Suprapubic skin (tissue), 4 donors: ENCODE results near the gene NCK1. TPM values are rescaled to one million over a fixed set of nuclear protein-coding genes. Genes with fewer than 3 reads are reported as not detected.

ENCODE experiments used
- DNase-seq, 2 donors: peaks; one replicate each; pipeline ENCODE4 v3.0.0-alpha.2; 2019; ENCODE audit warnings: low spot score in 2 of 2
- H3K27ac ChIP-seq: fragments of 200-600 bp; sonication (generic); one replicate; pipeline ENCODE4 v1.5.1; 2019
- H3K27me3 ChIP-seq: fragments of 200-600 bp; sonication (generic); one replicate; pipeline ENCODE4 v1.5.1; 2019
- H3K36me3 ChIP-seq: fragments of 200-600 bp; sonication (generic); one replicate; pipeline ENCODE4 v1.5.1; 2019
- H3K4me1 ChIP-seq: fragments of 200-600 bp; sonication (generic); one replicate; pipeline ENCODE4 v1.5.1; 2019
- H3K4me3 ChIP-seq: fragments of 200-600 bp; sonication (generic); one replicate; pipeline ENCODE4 v1.5.1; 2019; ENCODE audit warnings: mild to moderate bottlenecking
- H3K9me3 ChIP-seq: fragments of 200-600 bp; sonication (generic); one replicate; pipeline ENCODE4 v1.5.1; 2019
- EP300 ChIP-seq: sonication (generic); formaldehyde crosslinking; IDR thresholded peaks from one replicate; pipeline ENCODE4 v1.6.1; 2017; ENCODE audit warnings: antibody characterized with exemption
- POLR2A ChIP-seq, 2 donors: fragments of 450-650 bp; IDR thresholded peaks; one replicate each; pipeline ENCODE4 v1.6.1; 2017; ENCODE audit warnings: antibody characterized with exemption in 2 of 2, mild to moderate bottlenecking in 2 of 2, moderate library complexity in 2 of 2
- POLR2AphosphoS5 ChIP-seq, 3 donors: sonication (generic); formaldehyde crosslinking; IDR thresholded peaks; one replicate each; pipeline ENCODE4 v1.6.1; 2017; ENCODE audit warnings: antibody characterized with exemption in 3 of 3
- WGBS: methylation state at CpG from one replicate; pipeline ENCODE4 v1.1.5; 2018; 5-methylcytosine and 5-hydroxymethylcytosine counted together
- total RNA-seq, 4 donors: library from RNA; depleted of rRNA; stranded (reverse); fragments of >200 nt; gene quantifications; one replicate each; pipeline ENCODE4 v1.1.0, GENCODE V29; 2016
- TF ChIP-seq, protein P1 (sequence below), 2 donors: fragments of 200-600 bp in 1 of 2; fragments of 450-650 bp in 1 of 2; sonication (generic) in 1 of 2; IDR thresholded peaks; one replicate each; pipeline ENCODE4 v1.5.1; 2016 to 2019; ENCODE audit warnings: antibody characterized with exemption in 2 of 2, mild to moderate bottlenecking in 1 of 2, moderate library complexity in 1 of 2

The NCK1 gene
- total RNA-seq, 4 donors from 2014 or later: 38.5 to 46.3 (median 43.7) TPM

GRCh38 chr3:136929977-136930670 lies 68.1 kb downstream of the NCK1 start:
- TF ChIP-seq POLR2AphosphoS5 (IDR thresholded peaks at IDR 0.05): no peak
- TF ChIP-seq, protein P1, sequence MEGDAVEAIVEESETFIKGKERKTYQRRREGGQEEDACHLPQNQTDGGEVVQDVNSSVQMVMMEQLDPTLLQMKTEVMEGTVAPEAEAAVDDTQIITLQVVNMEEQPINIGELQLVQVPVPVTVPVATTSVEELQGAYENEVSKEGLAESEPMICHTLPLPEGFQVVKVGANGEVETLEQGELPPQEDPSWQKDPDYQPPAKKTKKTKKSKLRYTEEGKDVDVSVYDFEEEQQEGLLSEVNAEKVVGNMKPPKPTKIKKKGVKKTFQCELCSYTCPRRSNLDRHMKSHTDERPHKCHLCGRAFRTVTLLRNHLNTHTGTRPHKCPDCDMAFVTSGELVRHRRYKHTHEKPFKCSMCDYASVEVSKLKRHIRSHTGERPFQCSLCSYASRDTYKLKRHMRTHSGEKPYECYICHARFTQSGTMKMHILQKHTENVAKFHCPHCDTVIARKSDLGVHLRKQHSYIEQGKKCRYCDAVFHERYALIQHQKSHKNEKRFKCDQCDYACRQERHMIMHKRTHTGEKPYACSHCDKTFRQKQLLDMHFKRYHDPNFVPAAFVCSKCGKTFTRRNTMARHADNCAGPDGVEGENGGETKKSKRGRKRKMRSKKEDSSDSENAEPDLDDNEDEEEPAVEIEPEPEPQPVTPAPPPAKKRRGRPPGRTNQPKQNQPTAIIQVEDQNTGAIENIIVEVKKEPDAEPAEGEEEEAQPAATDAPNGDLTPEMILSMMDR (IDR thresholded peaks at IDR 0.05): no peak
- no peaks in the 10 kb centered on the region for H3K27me3 ChIP-seq
- peak overlapping the region; percentile 42 for H3K4me3 ChIP-seq
- no peaks in the 10 kb centered on the region for H3K9me3 ChIP-seq
- H3K4me1 ChIP-seq: peaks cover 44% of the 10 kb centered on the region
- 13% methylated on average over 4 of the region's 4 CpGs for WGBS
- peaks cover 17% of the 10 kb centered on the region for H3K36me3 ChIP-seq
- peak in 1 of 2 donors; percentile 75 for DNase-seq
- H3K27ac ChIP-seq: peak overlapping the region; percentile 53

GRCh38 chr3:136931606-136932005 lies 69.6 kb downstream of the NCK1 start:
- H3K27ac ChIP-seq: peak overlapping the region; percentile 34
- peaks cover 24% of the 10 kb centered on the region for H3K36me3 ChIP-seq
- H3K4me1 ChIP-seq: peaks cover 50% of the 10 kb centered on the region
- H3K9me3 ChIP-seq: no peaks in the 10 kb centered on the region
- H3K4me3 ChIP-seq: peak overlapping the region; percentile 42
- H3K27me3 ChIP-seq: no peaks in the 10 kb centered on the region
- TF ChIP-seq POLR2A (IDR thresholded peaks at IDR 0.05): no peak
- TF ChIP-seq, protein P1 (IDR thresholded peaks at IDR 0.05): no peak
- no peak for TF ChIP-seq POLR2AphosphoS5 (IDR thresholded peaks at IDR 0.05)
- WGBS: 89% methylated on average over 4 of the region's 4 CpGs
- DNase-seq: no peak

DNA sequence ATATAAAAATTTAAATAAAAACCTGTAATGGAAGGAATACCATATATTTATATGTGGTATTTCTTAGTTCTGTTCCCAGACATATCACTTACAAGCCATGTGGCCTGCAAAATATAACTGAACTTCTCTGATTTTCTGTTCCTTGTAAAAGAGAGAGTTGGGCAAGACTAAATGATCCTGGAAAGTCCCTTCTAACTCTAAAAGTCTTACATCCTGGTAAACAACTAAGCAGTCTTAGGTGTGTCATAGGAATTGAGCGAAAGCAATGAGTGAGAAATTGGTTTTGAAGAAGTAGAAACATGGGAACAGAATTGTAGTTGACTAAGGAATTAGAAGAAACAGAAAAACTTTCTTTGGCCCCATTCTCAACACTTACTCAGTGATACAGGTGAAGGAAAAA lies 70.5 kb downstream of the NCK1 start:
- peak overlapping the region; percentile 68 for H3K27ac ChIP-seq
- 53% methylated on average over 1 of the region's 1 CpG for WGBS
- TF ChIP-seq POLR2A (IDR thresholded peaks at IDR 0.05) (no peak), EP300 (no peak), POLR2AphosphoS5 (IDR thresholded peaks at IDR 0.05) (no peak)
- TF ChIP-seq, protein P1 (IDR thresholded peaks at IDR 0.05): no peak

GRCh38 chr3:136932978-136933772 lies 71.2 kb downstream of the NCK1 start:
- Histone ChIP-seq H3K27me3 (no peaks in the 10 kb centered on the region), H3K9me3 (no peaks in the 10 kb centered on the region), H3K4me3 (peak overlapping the region; percentile 42), H3K36me3 (peaks cover 21% of the 10 kb centered on the region), H3K4me1 (peaks cover 54% of the 10 kb centered on the region), H3K27ac (peak overlapping the region; percentile 68)
- 52% methylated on average over 1 of the region's 1 CpG for WGBS
- TF ChIP-seq EP300 (no peak), POLR2A (IDR thresholded peaks at IDR 0.05) (no peak), POLR2AphosphoS5 (IDR thresholded peaks at IDR 0.05) (no peak)
- TF ChIP-seq, protein P1 (IDR thresholded peaks at IDR 0.05): no peak
- DNase-seq: no peak

More for the DNA sequence above, 70.5 kb downstream of the NCK1 start:
- H3K4me1 ChIP-seq: peaks cover 50% of the 10 kb centered on the region
- no peaks in the 10 kb centered on the region for H3K9me3 ChIP-seq
- H3K27me3 ChIP-seq: no peaks in the 10 kb centered on the region
- H3K36me3 ChIP-seq: peaks cover 24% of the 10 kb centered on the region
- no peak for DNase-seq
- peak overlapping the region; percentile 42 for H3K4me3 ChIP-seq

DNA sequence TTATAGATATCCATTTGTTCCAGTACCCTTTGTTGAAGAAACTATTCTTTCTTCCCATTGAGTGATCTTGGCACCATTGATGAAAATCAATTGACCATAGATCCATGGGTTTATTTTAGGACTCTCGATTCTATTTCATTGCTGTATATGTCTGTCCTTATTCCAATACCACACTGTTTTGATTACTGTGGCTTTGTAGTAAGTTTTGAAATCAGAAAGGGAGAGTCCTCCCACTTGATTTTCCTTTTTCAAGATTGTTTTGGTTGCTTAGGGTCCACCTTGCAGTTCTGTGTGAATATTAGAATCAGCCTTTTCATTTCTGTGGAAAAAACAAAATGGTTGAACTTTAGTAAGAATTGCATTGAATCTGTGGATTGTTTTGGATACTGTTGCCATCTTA lies 75.2 kb downstream of the NCK1 start:
- Histone ChIP-seq H3K4me3 (no peak overlapping the region), H3K9me3 (no peaks in the 10 kb centered on the region), H3K27me3 (no peaks in the 10 kb centered on the region), H3K36me3 (peaks cover 17% of the 10 kb centered on the region), H3K27ac (no peak overlapping the region), H3K4me1 (peaks cover 52% of the 10 kb centered on the region)
- TF ChIP-seq EP300: no peak
- TF ChIP-seq, protein P1 (IDR thresholded peaks at IDR 0.05): no peak
- TF ChIP-seq POLR2A (IDR thresholded peaks at IDR 0.05): no peak
- no peak for TF ChIP-seq POLR2AphosphoS5 (IDR thresholded peaks at IDR 0.05)
- 100% methylated on average over 1 of the region's 1 CpG for WGBS
- DNase-seq: no peak
